ENCODE results near the gene POU2F3. TPM values are rescaled to one million over a fixed set of nuclear protein-coding genes. Genes with fewer than 3 reads are reported as not detected.

The POU2F3 gene
- total and polyA plus RNA-seq, 3 donors from 2014 or later = 0.16 to 0.49 (median 0.31) TPM

DNA sequence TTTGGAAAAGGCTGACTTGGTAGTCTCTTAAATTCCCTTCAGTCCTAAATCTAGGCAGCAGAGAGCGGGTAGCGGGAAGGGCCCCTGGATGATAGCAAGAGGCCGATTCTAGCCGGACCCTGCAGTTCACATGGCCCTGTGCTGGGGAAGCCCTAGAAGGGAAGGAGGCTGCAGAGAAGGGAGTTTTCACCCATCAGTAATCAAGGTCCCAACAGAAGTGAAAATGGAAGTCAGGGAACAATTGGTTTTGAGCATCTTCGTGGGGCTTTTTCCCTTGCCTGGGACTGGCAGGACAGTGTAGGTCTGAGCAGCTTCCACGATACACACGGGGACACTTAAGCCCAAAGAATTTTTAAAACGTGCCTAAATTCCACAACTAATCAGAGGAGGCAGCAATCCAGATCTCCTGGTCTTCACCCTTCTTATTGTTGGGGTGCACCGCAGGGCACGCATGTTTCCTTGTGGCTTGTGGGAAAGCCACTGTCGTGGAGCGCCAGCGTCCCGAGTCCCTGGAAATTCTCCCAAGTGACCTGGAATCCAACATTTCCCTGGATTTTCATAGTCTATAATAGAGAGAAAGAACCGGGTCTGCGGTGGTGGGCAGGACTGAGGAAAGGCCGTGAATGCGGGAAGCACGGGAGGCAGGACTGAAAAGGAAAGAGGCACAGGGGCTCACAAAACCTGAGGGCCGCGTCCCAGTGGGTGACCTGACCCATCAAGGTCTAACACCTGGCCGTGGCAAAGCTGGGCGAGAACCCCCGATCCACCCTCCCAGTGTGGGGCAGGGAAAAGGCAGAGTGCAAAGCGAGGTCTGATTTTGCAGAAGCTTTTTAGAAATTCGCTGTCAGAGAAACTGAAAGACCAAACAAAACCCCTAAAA lies 30.0 kb upstream of the POU2F3 start:
- Histone ChIP-seq H3K4me1 (peaks cover 30% of the 10 kb centered on the region), H3K36me3 (ENCODE audit: low read depth, missing control alignments) (no peaks in the 10 kb centered on the region), H3K27me3 (no peaks in the 10 kb centered on the region), H3K4me3 (peak overlapping the region; percentile 70 to 71), H3K9me3 (no peaks in the 10 kb centered on the region), H3K27ac (peak overlapping the region; percentile 24 to 72)
- no peak for DNase-seq
- 6 to 9% methylated on average over 25 of the region's 26 CpGs for WGBS, 2 donors
- intact Hi-C loops (cut with DNase I; ENCODE audit: low total_unique reads) = no loop called here
- TF ChIP-seq POLR2A (IDR thresholded peaks at IDR 0.05) (no peak), CTCF (IDR thresholded peaks at IDR 0.05) (no peak)

- WGBS, 2 donors = 0 to 1% methylated on average over 48 to 84 of the region's 108 CpGs
- H3K27ac ChIP-seq = peak within 1 kb of the TSS; percentile 24 to 72
- no peaks in the 10 kb centered on the region for H3K27me3 ChIP-seq
- DNase-seq = peak; percentile 78
- no peaks in the 10 kb centered on the region for H3K9me3 ChIP-seq
- H3K4me3 ChIP-seq = peak within 1 kb of the TSS; percentile 70 to 71
- peaks cover 30% of the 10 kb centered on the region for H3K4me1 ChIP-seq
- TF ChIP-seq POLR2A (IDR thresholded peaks at IDR 0.05) (no peak), CTCF (IDR thresholded peaks at IDR 0.05) (peak in 1 of 3 experiments; percentile 33)
- intact Hi-C loops (cut with DNase I; ENCODE audit: low total_unique reads) = no loop called here
- H3K36me3 ChIP-seq (ENCODE audit: low read depth, missing control alignments) = no peaks in the 10 kb centered on the region
Measured at GRCh38 chr11:120210626-120211521, 29.1 kb upstream of the POU2F3 start, which contains the start of gene OAF. TSS of gene OAF (plus strand) at chr11:120211032. CDS start at chr11:120211280, 248 bp downstream.

DNA sequence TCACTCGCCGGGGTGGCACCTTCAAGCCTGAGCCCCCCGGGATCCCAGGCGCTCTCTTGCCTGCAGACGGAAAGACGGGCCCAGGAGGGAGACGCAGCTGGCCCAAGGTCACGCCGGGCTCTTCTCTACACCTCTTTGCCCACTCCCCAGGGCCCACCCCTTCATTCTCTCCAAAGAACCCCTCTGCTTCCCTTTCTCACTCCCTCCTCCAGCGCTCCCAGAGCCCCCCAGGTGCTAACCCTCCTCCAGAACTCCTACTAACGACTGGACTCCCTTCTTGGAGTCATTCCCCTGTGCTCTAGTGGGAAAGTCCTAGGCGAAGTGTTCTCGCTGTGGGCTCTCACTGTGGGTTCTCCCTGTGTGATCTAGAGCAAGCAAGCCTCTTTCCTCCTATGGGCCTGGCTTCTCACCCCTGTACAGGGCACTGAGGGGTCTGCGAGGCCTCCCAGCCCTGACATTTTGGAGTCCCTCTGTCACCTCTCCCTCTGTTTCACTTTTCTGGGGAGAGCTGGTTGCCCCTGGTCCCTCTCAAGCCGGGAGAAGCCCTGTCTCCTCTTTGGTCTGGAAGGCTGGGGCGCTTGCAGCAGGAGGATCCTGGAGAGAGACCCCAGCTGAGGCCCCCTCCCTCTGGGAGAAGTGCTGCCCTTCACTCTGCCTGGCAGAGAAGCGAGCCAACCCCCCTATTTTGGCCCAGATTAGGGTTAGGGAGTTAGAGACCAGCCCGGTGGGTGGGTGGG lies 28.2 kb upstream of the POU2F3 start:
- H3K36me3 ChIP-seq (ENCODE audit: low read depth, missing control alignments) = no peaks in the 10 kb centered on the region
- no peaks in the 10 kb centered on the region for H3K9me3 ChIP-seq
- no peak for DNase-seq
- H3K4me3 ChIP-seq = peak overlapping the region; percentile 58 to 71
- no peak for TF ChIP-seq POLR2A (IDR thresholded peaks at IDR 0.05)
- TF ChIP-seq CTCF (IDR thresholded peaks at IDR 0.05) = no peak
- intact Hi-C loops (cut with DNase I; ENCODE audit: low total_unique reads) = no loop called here
- H3K27ac ChIP-seq = no peak overlapping the region
- H3K4me1 ChIP-seq = peaks cover 30% of the 10 kb centered on the region
- no peaks in the 10 kb centered on the region for H3K27me3 ChIP-seq
- WGBS, 2 donors = 10 to 16% methylated on average over 16 to 17 of the region's 18 CpGs

DNA sequence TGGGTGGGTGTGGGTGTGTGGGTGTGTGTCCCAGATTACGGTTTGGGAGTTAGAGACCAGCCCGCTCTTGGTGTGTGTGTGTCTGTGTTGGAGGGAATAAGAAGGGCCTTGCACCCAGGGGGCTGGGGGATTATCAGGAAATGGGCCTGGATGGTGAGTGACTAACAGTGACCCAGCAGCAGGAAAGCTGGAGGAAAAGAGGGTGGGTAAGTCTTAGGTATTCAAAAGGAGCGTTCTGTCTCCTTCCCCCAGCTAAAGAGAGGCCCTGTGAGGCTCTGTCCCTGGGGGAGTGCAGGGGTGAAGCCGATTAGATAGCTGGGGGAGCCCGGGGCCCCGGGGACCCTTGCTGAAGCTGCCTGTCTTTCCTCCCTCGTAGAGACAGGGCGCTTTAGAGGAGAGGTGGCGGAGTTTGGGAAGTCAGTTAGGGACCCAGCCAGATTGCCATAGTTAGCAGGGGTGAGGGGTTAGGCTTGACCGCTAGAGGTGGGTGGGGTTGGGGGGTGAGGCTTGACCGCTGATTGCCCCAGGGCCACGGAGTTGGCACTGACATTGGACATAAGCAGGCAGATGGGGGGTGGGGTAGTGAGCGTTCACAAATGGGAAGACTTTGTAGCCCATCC lies 27.6 kb upstream of the POU2F3 start:
- WGBS, 2 donors = 54 to 63% methylated on average over 9 to 12 of the region's 13 CpGs
- H3K27ac ChIP-seq = no peak overlapping the region
- TF ChIP-seq CTCF (IDR thresholded peaks at IDR 0.05) (no peak), POLR2A (IDR thresholded peaks at IDR 0.05) (no peak)
- no peak for DNase-seq
- peak overlapping the region in 1 of 2 donors; percentile 58 for H3K4me3 ChIP-seq
- intact Hi-C loops (cut with DNase I; ENCODE audit: low total_unique reads) = no loop called here
- H3K9me3 ChIP-seq = no peaks in the 10 kb centered on the region
- H3K27me3 ChIP-seq = no peaks in the 10 kb centered on the region
- no peaks in the 10 kb centered on the region for H3K36me3 ChIP-seq (ENCODE audit: low read depth, missing control alignments)
- H3K4me1 ChIP-seq = peaks cover 30% of the 10 kb centered on the region

Measured in testis (tissue), 3 donors.